HL-60 (cell line): ENCODE data around the gene SEC14L1.

Experiments used
- CTCF ChIP-seq: IDR thresholded peaks from one replicate; pipeline ENCODE4 v1.5.1; 2011; ENCODE audit warnings: low read length, control low read depth, inconsistent platforms; ENCODE audit not compliant: insufficient read depth
- POLR2AphosphoS5 ChIP-seq: IDR thresholded peaks from 2 replicates; pipeline ENCODE4 v1.6.1; 2012; ENCODE audit warnings: low read depth
- REST ChIP-seq: IDR thresholded peaks from 2 replicates; pipeline ENCODE4 v1.6.1; 2012; ENCODE audit warnings: low read depth; ENCODE audit not compliant: insufficient replicate concordance
- SPI1 ChIP-seq: IDR thresholded peaks from 2 replicates; pipeline ENCODE4 v1.6.1; 2012; ENCODE audit warnings: low read depth, mild to moderate bottlenecking, borderline replicate concordance

DNA sequence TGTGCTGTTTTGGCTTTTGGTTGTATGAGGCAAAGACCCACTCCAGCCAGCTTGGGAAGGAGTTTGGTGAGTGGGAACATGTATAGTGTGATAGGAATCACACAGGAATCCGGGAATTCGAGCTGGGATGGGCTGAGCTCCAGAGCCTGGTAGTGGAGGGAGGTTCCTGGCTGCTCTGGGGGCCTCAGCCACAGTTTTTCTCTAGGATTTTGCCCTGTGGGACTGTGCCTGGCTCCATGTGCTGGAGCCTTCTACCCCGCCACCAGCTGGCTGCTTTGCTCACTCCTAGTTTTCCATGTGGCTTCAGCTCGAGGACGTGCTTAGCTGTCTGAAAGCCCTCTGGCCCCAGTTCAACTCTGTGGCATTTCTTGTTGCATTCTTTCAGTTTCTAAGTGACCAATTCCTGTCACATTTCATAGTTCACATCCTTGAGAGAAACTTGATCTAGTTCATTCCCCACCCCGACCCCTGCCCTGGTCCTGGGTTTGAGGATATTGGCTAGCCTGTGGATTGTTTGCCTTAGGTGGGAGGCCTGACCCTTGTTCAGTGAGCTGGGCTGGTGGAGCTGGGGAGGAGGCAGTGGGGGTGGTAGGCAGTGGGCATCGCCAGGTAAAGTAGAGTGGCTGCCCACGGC is 5.0 kb downstream of the SEC14L1 start:
- no peak for TF ChIP-seq CTCF
- TF ChIP-seq POLR2AphosphoS5 = no peak
- TF ChIP-seq SPI1 = no peak
- TF ChIP-seq REST = no peak
